GM19099 (cell line): ENCODE measurements around the gene PROSER2.

Experiments used
- POLR2A ChIP-seq: IDR thresholded peaks from 3 replicates; pipeline ENCODE4 v1.6.1; 2011; ENCODE audit warnings: low read depth; ENCODE audit not compliant: insufficient read length; ENCODE audit errors: extremely low read depth

Gene PROSER2

DNA sequence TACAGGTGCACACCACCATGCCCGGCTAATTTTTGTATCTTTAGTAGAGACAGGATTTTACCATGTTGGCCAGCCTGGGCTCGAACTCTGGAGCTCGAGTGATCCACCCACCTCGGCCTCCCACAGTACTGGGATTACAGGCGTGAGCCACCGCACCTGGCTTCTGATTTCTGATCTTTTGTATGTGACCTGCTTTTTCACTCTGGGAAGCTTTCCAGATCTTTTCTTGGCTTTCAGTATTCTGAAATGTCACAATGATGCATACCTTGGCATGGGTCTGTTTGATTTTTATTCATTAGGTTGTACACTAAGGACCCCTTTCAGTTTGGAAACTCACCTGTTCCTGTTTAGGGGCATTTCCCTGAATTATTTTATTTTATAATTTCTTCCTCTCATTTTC, 41.6 kb downstream of the PROSER2 start:
- TF ChIP-seq POLR2A = no peak

DNA sequence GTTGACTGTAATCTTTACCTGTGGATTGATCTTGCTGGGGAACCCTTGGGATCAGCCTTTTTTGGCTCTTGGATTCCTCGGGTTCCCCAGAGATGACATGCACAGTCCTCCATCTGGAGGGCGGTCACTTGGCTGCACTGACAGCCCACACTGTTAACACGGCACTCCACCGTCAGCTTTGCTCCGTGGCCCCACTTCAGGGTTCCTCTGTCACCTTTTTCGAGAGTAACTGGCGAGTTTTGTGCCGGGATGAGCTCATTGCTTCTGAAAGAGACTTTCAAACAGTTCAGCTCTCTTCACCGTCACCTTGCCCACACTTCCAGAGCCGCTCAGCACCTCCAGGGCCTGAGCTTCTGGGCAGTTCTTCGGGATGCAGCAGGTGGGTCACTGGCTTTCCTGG, 42.4 kb downstream of the PROSER2 start:
- no peak for TF ChIP-seq POLR2A

DNA sequence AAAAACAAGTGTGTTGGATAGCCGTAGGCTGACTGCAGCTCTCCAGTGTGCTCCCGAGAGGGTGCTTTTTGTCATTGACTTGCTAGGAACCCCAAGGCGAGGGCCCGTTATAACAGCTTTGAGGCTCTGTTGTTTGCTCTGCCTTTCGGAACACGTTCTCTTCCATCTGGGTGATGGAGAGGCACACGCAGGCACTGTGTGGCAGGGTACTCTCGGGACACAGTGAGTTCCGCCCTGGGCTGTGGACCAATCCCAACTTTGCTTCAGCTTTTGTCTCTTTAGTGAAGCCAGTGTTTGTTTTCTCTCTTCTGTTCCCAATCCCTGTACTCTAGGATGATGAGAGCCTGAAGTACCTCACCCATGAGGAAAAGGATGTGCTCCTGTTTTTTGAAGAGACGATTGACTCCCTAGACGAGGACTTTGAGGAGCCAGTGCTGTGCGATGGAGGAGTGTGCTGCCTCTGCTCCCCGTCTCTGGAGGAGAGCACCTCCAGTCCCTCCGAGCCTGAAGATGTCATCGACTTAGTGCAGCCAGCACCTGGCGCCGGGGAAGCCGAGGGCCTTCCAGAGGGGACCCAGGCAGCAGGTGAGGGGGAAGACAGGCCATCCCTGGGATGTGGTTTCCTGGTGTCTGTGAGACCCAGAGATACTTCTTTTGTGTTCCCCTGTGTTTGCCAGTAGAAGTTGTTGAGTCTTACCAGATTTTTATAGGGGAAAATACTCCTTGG, 43.2 kb downstream of the PROSER2 start:
- TF ChIP-seq POLR2A = no peak

DNA sequence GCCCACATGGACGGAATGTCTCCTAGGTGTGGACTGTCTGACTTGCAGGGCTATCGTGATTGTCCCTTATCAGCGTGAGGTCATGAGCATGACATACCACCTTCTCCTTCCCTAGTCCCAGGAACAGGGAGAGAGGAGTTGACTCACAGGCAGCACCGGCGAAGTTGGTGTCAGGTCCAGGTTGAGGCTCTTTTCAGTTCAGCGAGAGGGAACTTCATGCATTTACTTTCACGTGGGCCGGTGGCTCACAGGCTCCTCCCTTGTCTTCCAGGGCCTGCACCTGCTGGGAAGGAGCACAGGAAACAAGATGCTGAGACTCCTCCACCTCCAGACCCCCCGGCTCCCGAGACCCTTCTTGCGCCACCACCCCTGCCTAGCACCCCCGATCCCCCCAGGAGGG, 46.1 kb downstream of the PROSER2 start:
- TF ChIP-seq POLR2A = no peak

DNA sequence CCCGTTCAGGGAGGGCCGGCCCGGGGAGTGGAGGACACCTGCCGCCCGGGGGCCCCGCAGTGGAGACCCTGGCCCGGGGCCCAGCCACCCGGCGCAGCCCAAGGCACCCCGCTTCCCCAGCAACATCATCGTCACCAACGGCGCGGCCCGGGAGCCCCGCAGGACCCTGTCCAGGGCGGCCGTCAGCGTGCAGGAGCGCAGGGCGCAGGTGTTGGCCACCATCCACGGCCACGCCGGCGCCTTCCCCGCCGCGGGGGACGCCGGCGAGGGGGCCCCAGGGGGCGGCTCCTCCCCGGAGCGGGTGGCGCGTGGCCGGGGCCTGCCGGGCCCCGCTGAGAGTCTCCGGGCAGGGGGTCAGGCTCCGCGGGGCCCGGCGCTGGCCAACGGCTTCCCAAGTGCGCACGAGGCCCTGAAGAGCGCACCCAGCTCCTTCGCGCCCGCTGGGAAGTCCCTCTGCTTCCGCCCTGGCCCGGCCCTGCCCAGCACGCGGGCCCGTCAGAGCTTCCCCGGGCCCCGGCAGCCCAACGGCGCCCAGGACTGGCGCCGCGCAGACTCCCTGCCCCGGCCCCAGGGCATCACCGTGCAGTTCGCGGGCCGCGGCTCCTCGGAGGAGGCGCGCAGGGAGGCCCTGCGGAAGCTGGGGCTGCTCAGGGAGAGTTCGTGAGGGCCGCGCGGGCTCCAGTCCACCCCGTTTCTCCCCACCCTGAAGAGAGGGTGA, 46.7 kb downstream of the PROSER2 start:
- no peak for TF ChIP-seq POLR2A

DNA sequence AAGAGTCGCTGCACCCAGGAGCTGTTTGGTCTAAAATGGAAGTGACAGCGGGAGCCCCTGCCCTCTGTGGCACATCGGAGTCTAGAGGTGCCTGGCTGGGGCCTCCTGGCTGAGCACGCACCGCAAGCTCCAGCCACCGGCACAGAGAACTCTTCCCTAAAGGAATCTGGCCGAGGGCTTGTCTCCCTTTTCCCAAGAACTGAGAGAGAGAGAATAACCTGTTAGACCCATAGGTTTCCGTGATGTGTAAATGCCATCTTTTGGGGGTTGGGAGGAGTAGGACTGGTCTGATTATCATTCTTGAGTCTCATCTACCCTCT, 47.3 kb downstream of the PROSER2 start:
- no peak for TF ChIP-seq POLR2A

DNA sequence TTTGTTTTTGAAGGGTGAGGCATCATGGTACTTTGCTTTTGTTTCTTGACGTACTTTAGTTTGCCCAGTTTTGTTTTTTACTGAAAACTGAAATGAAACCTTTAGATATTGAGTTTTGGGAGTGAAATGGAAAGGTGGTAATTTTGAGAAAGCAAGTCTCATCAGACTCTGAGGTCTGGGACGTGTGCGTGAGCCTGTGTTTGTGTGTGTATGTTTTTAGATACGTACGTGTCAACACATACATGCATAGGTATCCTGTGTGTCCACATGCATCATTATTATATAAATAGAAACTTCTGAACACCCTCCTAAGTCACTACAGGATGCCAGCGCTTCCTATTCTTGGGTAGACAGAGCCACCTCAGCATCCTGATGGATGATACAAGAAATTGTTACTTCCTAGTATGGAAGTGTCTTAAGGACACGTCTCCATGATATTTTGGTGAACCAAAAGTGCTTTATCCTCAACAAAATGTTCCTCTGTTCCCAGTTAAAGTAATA, 47.8 kb downstream of the PROSER2 start:
- no peak for TF ChIP-seq POLR2A

DNA sequence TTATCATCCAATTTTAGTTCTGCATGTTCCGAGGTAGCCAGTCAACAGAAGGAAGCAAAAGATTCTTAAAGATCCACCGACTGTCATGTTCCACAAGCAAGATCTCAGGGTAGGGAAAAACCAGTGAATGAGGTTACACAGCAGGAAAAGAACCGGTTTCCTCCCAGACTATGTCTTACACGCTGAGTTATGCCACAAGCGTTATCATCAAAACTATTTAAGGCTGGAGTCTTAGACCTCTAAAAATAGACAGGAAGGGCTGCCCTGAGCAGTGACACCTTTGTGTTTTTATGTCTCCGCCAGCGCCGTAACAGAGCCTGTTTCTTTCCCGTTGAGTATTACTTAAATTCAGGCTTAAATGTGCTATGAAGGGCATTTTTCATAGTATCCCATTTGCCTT, 48.3 kb downstream of the PROSER2 start:
- no peak for TF ChIP-seq POLR2A

DNA sequence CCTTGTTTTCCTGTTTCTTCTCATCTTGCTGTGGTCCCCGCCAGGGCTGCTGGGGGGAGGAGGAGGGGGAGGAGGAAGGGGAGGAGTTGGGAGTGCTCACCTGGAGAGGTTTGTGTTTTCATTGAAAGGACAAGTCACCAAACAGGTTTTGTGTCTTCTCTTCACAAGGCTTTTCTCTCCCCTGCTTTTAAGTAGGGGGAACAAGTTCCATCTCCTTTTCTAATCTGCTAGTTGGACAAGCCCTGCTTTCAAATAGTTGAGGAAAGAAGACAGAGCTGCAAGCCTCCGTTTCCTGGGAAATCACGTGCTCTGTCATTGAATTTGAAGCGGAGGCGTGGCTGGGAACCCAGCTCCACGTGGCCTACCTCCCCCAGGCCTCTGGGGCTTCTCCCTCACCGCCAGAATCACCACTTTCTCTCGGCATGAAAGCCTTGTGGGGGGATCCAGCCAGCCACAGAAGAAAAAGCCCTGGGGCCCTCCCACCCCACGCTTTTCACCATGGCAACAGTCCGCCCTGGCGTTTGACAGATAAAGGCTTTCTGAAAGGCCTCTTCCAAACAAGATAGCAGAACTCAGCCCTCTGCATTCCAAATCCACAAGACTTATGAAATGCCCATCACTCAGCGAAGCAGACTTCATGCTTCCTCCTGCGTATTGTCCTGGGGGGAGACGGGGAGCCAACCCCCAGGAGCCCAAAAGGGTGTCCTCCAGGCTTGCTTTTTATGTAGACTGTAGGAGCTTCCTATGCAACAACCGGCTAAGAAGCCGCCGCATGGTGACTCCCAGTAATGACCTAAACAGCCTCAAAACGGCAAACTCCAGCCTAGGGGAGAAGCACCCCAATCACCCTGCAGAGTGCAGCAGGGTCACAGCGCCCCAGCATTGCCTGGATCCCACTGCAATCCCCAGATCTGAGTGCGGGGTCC, 51.7 kb downstream of the PROSER2 start:
- TF ChIP-seq POLR2A = no peak

DNA sequence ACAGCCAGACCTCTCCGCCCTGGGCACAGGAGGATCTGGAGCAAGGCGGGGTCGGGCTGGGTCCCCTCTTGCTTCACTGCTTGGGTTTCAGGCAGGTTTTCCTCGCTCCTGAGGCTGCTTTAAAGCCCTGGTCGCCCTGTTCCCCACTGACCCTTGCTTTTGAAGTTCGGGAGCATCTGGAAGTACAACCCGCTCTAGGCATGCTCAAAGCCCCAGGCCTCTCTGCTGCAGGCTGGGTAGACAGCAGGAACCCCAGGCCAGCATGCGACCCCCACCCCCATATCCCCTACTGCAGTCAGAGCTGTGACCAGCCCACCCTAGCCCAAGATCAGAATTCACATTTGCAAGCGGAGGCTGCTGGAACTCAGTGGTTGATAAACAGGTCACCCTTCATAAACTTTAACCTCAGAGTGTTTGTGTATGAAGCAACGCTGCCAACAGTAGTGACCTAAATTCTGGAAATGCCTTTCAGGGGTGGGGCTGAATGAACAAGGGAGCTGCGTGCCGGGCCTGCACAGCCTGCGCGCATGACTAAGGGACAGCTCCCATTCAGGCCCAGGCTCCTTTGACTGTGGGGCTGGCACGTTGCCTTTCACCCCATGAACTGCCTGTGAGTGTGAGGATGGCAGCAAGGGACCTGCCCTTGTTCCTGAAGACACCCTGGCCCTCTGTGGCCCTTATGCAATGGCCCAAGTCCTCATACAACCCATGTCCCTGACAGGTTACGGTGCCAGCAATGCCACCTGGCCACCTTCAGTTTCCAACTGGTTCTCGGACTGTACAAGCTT, 52.5 kb downstream of the PROSER2 start:
- no peak for TF ChIP-seq POLR2A

DNA sequence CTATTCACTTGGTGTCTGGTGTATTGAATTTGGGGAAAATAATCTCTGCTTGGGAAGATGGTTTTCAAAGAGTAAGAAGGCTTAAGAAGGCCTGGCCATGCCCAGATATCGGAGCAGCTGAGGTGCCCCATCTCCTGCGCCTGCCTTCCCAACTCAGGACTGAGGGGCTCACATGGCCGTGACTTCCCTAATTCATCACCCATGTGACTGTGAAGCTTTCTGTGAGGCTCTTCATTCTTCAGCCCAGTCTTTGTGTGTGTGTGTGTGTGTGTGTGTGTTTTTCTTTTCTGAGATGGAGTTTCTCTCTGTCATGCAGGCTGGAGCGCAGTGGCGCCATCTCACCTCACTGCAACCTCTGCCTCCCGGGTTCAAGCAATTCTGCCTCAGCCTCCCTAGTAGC, 53.2 kb downstream of the PROSER2 start:
- no peak for TF ChIP-seq POLR2A

DNA sequence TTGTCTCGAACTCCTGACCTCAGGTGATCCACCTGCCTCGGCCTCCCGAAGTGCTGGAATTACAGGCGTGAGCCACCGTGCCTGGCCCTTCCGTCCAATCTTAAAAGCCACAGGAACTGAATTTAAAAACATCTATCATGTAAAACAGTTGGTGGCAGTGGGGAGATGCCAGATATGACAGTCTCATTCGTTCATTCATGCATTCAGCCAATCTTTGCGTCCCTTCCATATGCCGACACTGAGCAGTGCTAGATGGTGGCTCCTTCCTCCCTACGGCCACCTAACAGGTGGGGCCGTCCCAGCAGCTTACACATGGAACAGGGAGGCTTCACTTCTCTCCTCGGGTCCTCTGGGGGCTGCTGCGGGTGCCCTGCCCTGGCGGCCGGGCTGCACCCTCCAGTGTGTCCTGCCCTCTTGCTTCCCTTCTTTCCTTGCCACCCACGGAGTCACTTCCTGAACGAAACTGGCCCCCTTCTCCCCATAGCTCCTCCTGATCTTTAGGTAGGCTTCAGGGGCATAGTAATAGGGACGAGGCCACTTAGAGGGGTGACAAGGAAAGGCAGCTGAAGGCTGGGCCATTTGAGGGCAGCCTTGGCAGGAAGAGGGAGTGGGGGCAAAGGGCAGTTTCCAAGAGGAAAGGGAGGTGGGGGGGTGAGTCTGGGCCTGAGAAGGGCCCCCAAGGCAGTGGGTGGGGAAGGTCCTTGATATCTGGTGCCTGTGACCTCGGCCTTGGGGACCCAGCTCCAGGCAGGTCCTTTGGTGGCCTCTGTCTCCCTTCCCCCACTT, 53.8 kb downstream of the PROSER2 start:
- no peak for TF ChIP-seq POLR2A

DNA sequence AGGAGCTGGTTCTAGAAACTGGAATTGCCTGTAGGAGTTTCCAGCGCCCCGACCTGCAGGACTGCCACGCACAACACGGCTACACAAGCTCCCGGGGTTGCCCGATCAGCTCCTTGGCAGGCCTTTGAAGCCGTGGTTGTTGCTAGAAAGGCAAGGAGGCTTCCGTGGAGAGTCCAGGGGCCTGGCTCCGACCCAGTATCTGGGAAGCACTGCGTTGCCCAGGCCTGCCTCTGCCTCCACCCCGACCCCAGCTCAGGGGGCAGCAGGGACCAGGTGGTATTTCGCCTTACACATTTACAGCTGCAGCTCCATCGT, 54.4 kb downstream of the PROSER2 start:
- TF ChIP-seq POLR2A = no peak

DNA sequence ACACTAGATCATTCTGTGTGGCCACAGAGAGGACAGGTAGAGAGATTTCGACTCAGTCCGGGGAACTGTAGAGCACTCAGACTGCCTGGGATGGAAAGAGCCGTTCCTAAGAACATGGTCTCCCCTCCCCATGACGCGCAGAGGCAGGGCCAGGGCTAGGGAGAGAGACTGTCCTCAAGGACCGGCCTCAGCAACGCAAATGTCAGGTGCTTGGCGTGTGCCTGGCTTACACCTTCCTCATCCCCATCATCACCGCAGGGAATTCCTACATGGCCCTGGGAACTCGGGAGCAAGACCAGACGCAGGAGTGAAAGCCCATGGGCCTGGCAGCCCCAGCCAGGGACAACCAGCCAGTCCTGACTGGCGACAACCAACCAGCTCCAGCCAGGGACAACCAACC, 55.6 kb downstream of the PROSER2 start:
- TF ChIP-seq POLR2A = no peak
